Liver (tissue), 3 donors: ENCODE results near the gene PLCD3.

Source experiments
- ATF3 ChIP-seq: IDR thresholded peaks from 2 replicates; pipeline ENCODE4 v1.6.1; 2016; ENCODE audit warnings: antibody characterized with exemption
- CTCF ChIP-seq: fragments of 150-350 bp; IDR thresholded peaks from 2 replicates; pipeline ENCODE4 v1.5.1; 2017; ENCODE audit warnings: improper control_type of control experiment, low read depth, low read length; ENCODE audit not compliant: missing input control
- HNF4A ChIP-seq, 2 donors: conservative IDR thresholded peaks; 2 replicates each; pipeline ENCODE4 v1.6.1; 2016; ENCODE audit warnings: antibody characterized with exemption in 2 of 2, mild to moderate bottlenecking in 2 of 2
- MAX ChIP-seq: IDR thresholded peaks from 2 replicates; pipeline ENCODE4 v1.6.1; 2016; ENCODE audit warnings: antibody characterized with exemption
- NR2F2 ChIP-seq: IDR thresholded peaks from 2 replicates; pipeline ENCODE4 v1.6.1; 2016; ENCODE audit warnings: antibody characterized with exemption
- RAD21 ChIP-seq, 2 donors: IDR thresholded peaks; 2 replicates each; pipeline ENCODE4 v1.6.1; 2016; ENCODE audit warnings: antibody characterized with exemption in 2 of 2, mild to moderate bottlenecking in 2 of 2
- REST ChIP-seq: IDR thresholded peaks from 2 replicates; pipeline ENCODE4 v1.6.1; 2016; ENCODE audit warnings: antibody characterized with exemption, mild to moderate bottlenecking
- RXRA ChIP-seq, 2 donors: IDR thresholded peaks; 2 replicates each; pipeline ENCODE4 v1.6.1; 2017 to 2018; ENCODE audit warnings: antibody characterized with exemption in 2 of 2, mild to moderate bottlenecking in 1 of 2
- SP1 ChIP-seq: IDR thresholded peaks from 2 replicates; pipeline ENCODE4 v1.6.1; 2018; ENCODE audit warnings: antibody characterized with exemption, mild to moderate bottlenecking
- TAF1 ChIP-seq: conservative IDR thresholded peaks from 2 replicates; pipeline ENCODE4 v1.6.1; 2016; ENCODE audit warnings: antibody characterized with exemption, mild to moderate bottlenecking
- YY1 ChIP-seq: IDR thresholded peaks from 2 replicates; pipeline ENCODE4 v1.6.1; 2016; ENCODE audit warnings: antibody characterized with exemption, mild to moderate bottlenecking
- donor health status: healthy.
- donor health status: healthy.

GRCh38 chr17:45123930-45124796 lies 8.2 kb downstream of the PLCD3 start:
- TF ChIP-seq RXRA (IDR thresholded peaks at IDR 0.05) (no peak), YY1 (no peak), TAF1 (no peak), CTCF (no peak), RAD21 (IDR thresholded peaks at IDR 0.05) (no peak), ATF3 (no peak), MAX (no peak), HNF4A (conservative IDR thresholded peaks at IDR 0.05) (no peak), REST (no peak), SP1 (no peak), NR2F2 (no peak)
